Dedifferentiated amniotic fluid mesenchymal stem cell (primary cell): Measurements from ENCODE around the gene TAB2.
"Not testable (repeated sequence)": the region's sequence is repeated elsewhere in the genome, so short reads cannot be mapped to it uniquely, and the experiment has no call there.

Experiments used
- DNase-seq: peaks from one replicate; pipeline ENCODE4 v3.0.0-alpha.2; 2016; ENCODE audit errors: extremely low spot score

TAB2 gene

GRCh38 chr6:149311766-149312165 is 5.7 kb upstream of the TAB2 start:
- DNase-seq: no peak

GRCh38 chr6:149313070-149313469 is 4.4 kb upstream of the TAB2 start:
- DNase-seq: no peak

GRCh38 chr6:149313861-149314260 is 3.7 kb upstream of the TAB2 start:
- no peak for DNase-seq

- DNase-seq: no peak
These were observed 3.1 kb upstream of the TAB2 start for GRCh38 chr6:149314325-149314905.

- DNase-seq: no peak
These were observed 1.3 kb upstream of the TAB2 start for GRCh38 chr6:149316108-149316727.

GRCh38 chr6:149316740-149317643 is 520 bp upstream of the TAB2 start:
- peak; percentile 83 for DNase-seq

GRCh38 chr6:149318581-149319286 is 1.2 kb downstream of the TAB2 start:
- DNase-seq: no peak

GRCh38 chr6:149319422-149319821 is 1.9 kb downstream of the TAB2 start:
- DNase-seq: no peak

- not testable (repeated sequence) for DNase-seq
These were observed 2.5 kb downstream of the TAB2 start for GRCh38 chr6:149320016-149320415.

- no peak for DNase-seq
These were observed 3.3 kb downstream of the TAB2 start for GRCh38 chr6:149320796-149321195.

- no peak for DNase-seq
These were observed 5.8 kb downstream of the TAB2 start for GRCh38 chr6:149323353-149323752.

- no peak for DNase-seq
These were observed 6.4 kb downstream of the TAB2 start for GRCh38 chr6:149323925-149324324.

GRCh38 chr6:149324428-149324827 is 6.9 kb downstream of the TAB2 start:
- no peak for DNase-seq

- DNase-seq: no peak
These were observed 8.2 kb downstream of the TAB2 start for GRCh38 chr6:149325648-149326236.

- no peak for DNase-seq
These were observed 10.1 kb downstream of the TAB2 start for GRCh38 chr6:149327638-149328037.

- DNase-seq: no peak
These were observed 10.6 kb downstream of the TAB2 start for GRCh38 chr6:149328083-149328482.

- DNase-seq: no peak
These were observed 12.0 kb downstream of the TAB2 start for GRCh38 chr6:149329529-149329928.

- DNase-seq: no peak
These were observed 12.6 kb downstream of the TAB2 start for GRCh38 chr6:149330133-149330532.

- no peak for DNase-seq
These were observed 13.7 kb downstream of the TAB2 start for GRCh38 chr6:149331043-149331807.

GRCh38 chr6:149331871-149332270 is 14.4 kb downstream of the TAB2 start:
- no peak for DNase-seq
